ENCODE results near the gene PRKD1. TPM values are rescaled to one million over a fixed set of nuclear protein-coding genes. Genes with fewer than 3 reads are reported as not detected.

PRKD1 gene
- total RNA-seq, 2 donors from 2014 or later = 12.0 to 12.6 TPM

DNA sequence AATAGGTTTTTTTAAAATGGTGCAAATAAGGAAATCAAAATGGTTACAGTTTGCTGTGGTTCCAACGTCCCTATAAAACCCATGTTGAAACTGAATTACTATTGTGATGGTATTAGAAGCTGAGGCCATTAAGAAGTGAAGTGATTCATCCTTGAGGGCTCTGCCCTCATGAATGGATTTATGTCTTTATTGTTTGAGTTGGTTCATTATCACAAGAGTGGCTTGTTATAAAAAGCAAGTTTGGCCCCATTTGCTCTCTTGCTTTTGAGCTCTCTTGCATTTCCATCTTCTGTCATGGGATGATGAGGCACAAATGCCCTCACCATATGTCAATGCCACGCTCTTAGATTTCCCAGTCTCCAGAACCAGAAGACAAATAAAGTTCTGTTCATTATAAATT lies 62.3 kb downstream of the PRKD1 start:
- DNase-seq = no peak
- H3K4me1 Mint-ChIP-seq = peaks cover under 1% of the 10 kb centered on the region
- H3K36me3 Mint-ChIP-seq (ENCODE audit: low read depth) = no peaks in the 10 kb centered on the region
- no peak overlapping the region for H3K27ac Mint-ChIP-seq
- H3K9me3 Mint-ChIP-seq = no peaks in the 10 kb centered on the region
- H3K27ac ChIP-seq (ENCODE audit: low read depth, low read length) = no peak overlapping the region
- peaks cover 4% of the 10 kb centered on the region for H3K4me1 ChIP-seq (ENCODE audit: control insufficient read depth, insufficient read depth, low read length)
- no peak overlapping the region for H3K4me3 ChIP-seq (ENCODE audit: low read length)
- TF ChIP-seq, protein P1, sequence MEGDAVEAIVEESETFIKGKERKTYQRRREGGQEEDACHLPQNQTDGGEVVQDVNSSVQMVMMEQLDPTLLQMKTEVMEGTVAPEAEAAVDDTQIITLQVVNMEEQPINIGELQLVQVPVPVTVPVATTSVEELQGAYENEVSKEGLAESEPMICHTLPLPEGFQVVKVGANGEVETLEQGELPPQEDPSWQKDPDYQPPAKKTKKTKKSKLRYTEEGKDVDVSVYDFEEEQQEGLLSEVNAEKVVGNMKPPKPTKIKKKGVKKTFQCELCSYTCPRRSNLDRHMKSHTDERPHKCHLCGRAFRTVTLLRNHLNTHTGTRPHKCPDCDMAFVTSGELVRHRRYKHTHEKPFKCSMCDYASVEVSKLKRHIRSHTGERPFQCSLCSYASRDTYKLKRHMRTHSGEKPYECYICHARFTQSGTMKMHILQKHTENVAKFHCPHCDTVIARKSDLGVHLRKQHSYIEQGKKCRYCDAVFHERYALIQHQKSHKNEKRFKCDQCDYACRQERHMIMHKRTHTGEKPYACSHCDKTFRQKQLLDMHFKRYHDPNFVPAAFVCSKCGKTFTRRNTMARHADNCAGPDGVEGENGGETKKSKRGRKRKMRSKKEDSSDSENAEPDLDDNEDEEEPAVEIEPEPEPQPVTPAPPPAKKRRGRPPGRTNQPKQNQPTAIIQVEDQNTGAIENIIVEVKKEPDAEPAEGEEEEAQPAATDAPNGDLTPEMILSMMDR (conservative IDR thresholded peaks at IDR 0.05) = no peak
- no peak overlapping the region for H3K4me3 Mint-ChIP-seq
- H3K9me3 ChIP-seq (ENCODE audit: control insufficient read depth, low read length) = no peaks in the 10 kb centered on the region
- H3K9ac ChIP-seq (ENCODE audit: extremely low read depth, low read length, poor library complexity, severe bottlenecking) = no peak overlapping the region
- no peaks in the 10 kb centered on the region for H3K36me3 ChIP-seq (ENCODE audit: control insufficient read depth, insufficient read depth, low read length)
- H3K27me3 Mint-ChIP-seq (ENCODE audit: insufficient read depth) = no peaks in the 10 kb centered on the region
- no peaks in the 10 kb centered on the region for H3K27me3 ChIP-seq (ENCODE audit: control insufficient read depth, insufficient read depth, low read length, poor library complexity, severe bottlenecking)
- 89 to 100% methylated on average over 1 to 2 of the region's 2 CpGs for WGBS, 2 experiments (ENCODE audit: insufficient coverage in 1 of 2, insufficient read length in 1 of 2)

DNA sequence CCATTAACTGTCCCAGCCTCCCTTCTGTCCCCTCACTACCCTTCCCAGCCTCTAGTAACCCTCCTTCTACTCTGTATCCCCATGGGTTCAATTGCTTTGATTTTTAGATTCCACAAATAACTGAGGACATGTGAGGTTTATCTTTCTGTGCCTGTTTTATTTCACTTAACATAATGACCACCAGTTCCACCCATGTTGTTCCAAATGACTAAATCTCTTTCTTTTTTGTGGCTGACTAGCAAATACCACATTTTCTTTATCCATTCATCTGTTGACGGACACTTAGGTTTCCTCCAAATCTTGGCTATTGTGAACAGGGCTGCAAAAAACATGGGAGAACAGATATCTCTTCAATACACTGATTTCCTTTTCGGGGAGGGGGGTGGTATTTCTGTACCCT lies 65.7 kb downstream of the PRKD1 start:
- 90 to 100% methylated on average over 1 to 2 of the region's 2 CpGs for WGBS, 2 experiments (ENCODE audit: insufficient coverage in 1 of 2, insufficient read length in 1 of 2)
- H3K4me3 ChIP-seq (ENCODE audit: low read length) = no peak overlapping the region
- no peaks in the 10 kb centered on the region for H3K9me3 Mint-ChIP-seq
- H3K27me3 ChIP-seq (ENCODE audit: control insufficient read depth, insufficient read depth, low read length, poor library complexity, severe bottlenecking) = no peaks in the 10 kb centered on the region
- H3K4me1 Mint-ChIP-seq = peaks cover 3% of the 10 kb centered on the region
- no peak overlapping the region for H3K27ac ChIP-seq (ENCODE audit: low read depth, low read length)
- no peaks in the 10 kb centered on the region for H3K36me3 ChIP-seq (ENCODE audit: control insufficient read depth, insufficient read depth, low read length)
- peaks cover 7% of the 10 kb centered on the region for H3K4me1 ChIP-seq (ENCODE audit: control insufficient read depth, insufficient read depth, low read length)
- TF ChIP-seq, protein P1 (conservative IDR thresholded peaks at IDR 0.05) = no peak
- no peaks in the 10 kb centered on the region for H3K27me3 Mint-ChIP-seq (ENCODE audit: insufficient read depth)
- H3K9me3 ChIP-seq (ENCODE audit: control insufficient read depth, low read length) = no peaks in the 10 kb centered on the region
- no peak overlapping the region for H3K27ac Mint-ChIP-seq
- DNase-seq = no peak
- H3K36me3 Mint-ChIP-seq (ENCODE audit: low read depth) = peaks cover 2% of the 10 kb centered on the region
- no peak overlapping the region for H3K4me3 Mint-ChIP-seq
- H3K9ac ChIP-seq (ENCODE audit: extremely low read depth, low read length, poor library complexity, severe bottlenecking) = no peak overlapping the region

DNA sequence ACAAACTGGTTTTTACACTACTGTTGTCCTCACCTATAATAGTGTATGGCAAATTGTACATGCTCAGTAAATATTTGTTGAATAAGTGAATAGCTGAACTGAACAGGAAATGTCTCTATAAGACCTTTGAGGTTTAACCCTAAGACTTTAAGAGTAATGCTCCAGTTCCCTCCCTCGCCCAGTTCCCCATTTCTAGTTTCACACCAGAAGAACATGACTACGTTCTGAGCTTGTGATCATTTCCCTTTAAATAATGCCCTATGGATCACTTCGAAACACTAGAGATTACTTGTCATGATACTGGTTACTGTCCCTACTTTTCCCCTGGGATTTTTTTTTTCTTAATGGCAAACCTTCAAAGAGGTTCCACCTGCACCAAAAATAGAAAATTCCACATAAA lies 69.3 kb downstream of the PRKD1 start:
- TF ChIP-seq, protein P1 (conservative IDR thresholded peaks at IDR 0.05) = no peak
- no peaks in the 10 kb centered on the region for H3K27me3 ChIP-seq (ENCODE audit: control insufficient read depth, insufficient read depth, low read length, poor library complexity, severe bottlenecking)
- Mint-ChIP-seq H3K36me3 (ENCODE audit: low read depth) (peaks cover 15% of the 10 kb centered on the region), H3K4me3 (no peak overlapping the region), H3K27ac (no peak overlapping the region), H3K9me3 (peaks cover 29% of the 10 kb centered on the region), H3K4me1 (peaks cover 3% of the 10 kb centered on the region), H3K27me3 (ENCODE audit: insufficient read depth) (no peaks in the 10 kb centered on the region)
- H3K36me3 ChIP-seq (ENCODE audit: control insufficient read depth, insufficient read depth, low read length) = no peaks in the 10 kb centered on the region
- H3K4me1 ChIP-seq (ENCODE audit: control insufficient read depth, insufficient read depth, low read length) = peaks cover 7% of the 10 kb centered on the region
- H3K4me3 ChIP-seq (ENCODE audit: low read length) = no peak overlapping the region
- 89 to 100% methylated on average over 3 of the region's 3 CpGs for WGBS, 2 experiments (ENCODE audit: insufficient coverage in 1 of 2, insufficient read length in 1 of 2)
- H3K9ac ChIP-seq (ENCODE audit: extremely low read depth, low read length, poor library complexity, severe bottlenecking) = no peak overlapping the region
- no peak overlapping the region for H3K27ac ChIP-seq (ENCODE audit: low read depth, low read length)
- no peak for DNase-seq
- H3K9me3 ChIP-seq (ENCODE audit: control insufficient read depth, low read length) = peaks cover 12% of the 10 kb centered on the region
